ENCODE results near the gene PPHLN1. TPM values are rescaled to one million over a fixed set of nuclear protein-coding genes. Genes with fewer than 3 reads are reported as not detected.

PPHLN1 gene
- total RNA-seq, 4 donors from 2014 or later: 32.7 to 52.3 (median 43.5) TPM

DNA sequence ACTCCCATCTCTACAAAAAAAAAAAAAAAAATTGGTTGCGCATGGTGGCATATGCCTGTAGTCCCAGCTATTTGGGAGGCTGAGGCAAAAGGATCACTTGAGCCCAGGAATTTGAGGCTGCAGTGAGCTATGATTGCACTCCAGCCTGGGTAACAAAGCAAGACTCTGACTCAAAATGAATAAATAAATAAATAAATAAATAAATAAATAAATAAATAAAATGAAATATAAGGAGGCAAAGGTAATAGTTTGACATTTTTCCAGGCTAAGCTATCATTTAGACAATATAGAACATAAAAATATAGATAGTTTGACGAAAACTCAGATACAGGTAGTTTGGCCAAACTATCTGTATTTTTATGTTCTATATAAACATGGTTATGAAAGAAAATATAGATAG, 40.5 kb upstream of the PPHLN1 start:
- intact Hi-C loops (cut with DNase I; ENCODE audit: low total_unique reads) (no loop called here), in situ Hi-C loops (cut with MboI; ENCODE audit: low sequenced_read_pairs in 4 of 4) (no loop called here)
- TF ChIP-seq, protein P1, sequence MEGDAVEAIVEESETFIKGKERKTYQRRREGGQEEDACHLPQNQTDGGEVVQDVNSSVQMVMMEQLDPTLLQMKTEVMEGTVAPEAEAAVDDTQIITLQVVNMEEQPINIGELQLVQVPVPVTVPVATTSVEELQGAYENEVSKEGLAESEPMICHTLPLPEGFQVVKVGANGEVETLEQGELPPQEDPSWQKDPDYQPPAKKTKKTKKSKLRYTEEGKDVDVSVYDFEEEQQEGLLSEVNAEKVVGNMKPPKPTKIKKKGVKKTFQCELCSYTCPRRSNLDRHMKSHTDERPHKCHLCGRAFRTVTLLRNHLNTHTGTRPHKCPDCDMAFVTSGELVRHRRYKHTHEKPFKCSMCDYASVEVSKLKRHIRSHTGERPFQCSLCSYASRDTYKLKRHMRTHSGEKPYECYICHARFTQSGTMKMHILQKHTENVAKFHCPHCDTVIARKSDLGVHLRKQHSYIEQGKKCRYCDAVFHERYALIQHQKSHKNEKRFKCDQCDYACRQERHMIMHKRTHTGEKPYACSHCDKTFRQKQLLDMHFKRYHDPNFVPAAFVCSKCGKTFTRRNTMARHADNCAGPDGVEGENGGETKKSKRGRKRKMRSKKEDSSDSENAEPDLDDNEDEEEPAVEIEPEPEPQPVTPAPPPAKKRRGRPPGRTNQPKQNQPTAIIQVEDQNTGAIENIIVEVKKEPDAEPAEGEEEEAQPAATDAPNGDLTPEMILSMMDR (IDR thresholded peaks at IDR 0.05 in 4 of 5, conservative IDR thresholded peaks at IDR 0.05 in 1 of 5): no peak
- no peak for TF ChIP-seq POLR2A (IDR thresholded peaks at IDR 0.05)
- H3K9me3 ChIP-seq: no peaks in the 10 kb centered on the region
- DNase-seq (no peak), ATAC-seq (no peak)
- no peaks in the 10 kb centered on the region for H3K4me1 ChIP-seq
- H3K4me3 ChIP-seq: no peak overlapping the region
- no peaks in the 10 kb centered on the region for H3K27me3 ChIP-seq
- H3K27ac ChIP-seq: no peak overlapping the region
- no peaks in the 10 kb centered on the region for H3K36me3 ChIP-seq

DNA sequence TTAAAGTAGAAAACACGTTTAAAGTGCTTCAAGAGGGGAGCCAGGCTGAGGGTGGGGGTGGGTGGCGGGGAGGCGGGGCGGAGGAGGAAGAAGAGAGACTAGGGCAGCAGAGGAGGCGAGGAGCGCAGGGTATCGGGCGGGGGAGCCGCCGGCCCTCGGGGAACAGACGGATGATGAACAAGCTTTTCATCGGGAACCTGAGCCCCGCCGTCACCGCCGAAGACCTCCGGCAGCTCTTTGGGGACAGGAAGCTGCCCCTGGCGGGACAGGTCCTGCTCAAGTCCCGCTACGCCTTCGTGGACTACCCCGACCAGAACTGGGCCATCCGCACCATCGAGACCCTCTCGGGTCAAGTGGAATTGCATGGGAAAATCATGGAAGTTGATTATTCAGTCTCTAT, 39.2 kb upstream of the PPHLN1 start:
- TF ChIP-seq, protein P1 (IDR thresholded peaks at IDR 0.05 in 4 of 5, conservative IDR thresholded peaks at IDR 0.05 in 1 of 5): no peak
- no peak for TF ChIP-seq POLR2A (IDR thresholded peaks at IDR 0.05)
- DNase-seq: no peak
- intact Hi-C loops (cut with DNase I; ENCODE audit: low total_unique reads) (no loop called here), in situ Hi-C loops (cut with MboI; ENCODE audit: low sequenced_read_pairs in 4 of 4) (no loop called here)
- H3K36me3 ChIP-seq: no peaks in the 10 kb centered on the region
- no peak for ATAC-seq
- no peaks in the 10 kb centered on the region for H3K9me3 ChIP-seq
- no peaks in the 10 kb centered on the region for H3K4me1 ChIP-seq
- no peak overlapping the region for H3K27ac ChIP-seq
- no peak overlapping the region for H3K4me3 ChIP-seq
- H3K27me3 ChIP-seq: no peaks in the 10 kb centered on the region

DNA sequence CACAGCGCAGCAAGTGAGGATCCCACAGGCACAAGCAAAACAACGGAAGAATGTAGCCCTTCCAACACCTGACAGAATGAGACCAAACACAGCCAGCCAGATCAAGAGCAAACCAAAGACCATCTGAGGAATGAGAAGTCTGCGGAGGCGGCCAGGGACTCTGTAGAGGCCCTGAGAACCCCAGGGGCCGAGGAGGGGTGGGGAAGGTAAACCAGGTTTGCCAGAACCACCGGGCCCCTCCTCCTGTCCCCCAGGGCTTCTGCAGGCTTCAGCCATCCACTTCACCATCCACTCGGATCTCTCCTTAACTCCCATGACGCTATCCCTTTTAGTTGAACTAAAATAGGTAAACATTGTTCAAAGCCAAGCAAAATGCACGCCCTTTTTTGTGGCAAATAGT, 37.4 kb upstream of the PPHLN1 start:
- DNase-seq: no peak

DNA sequence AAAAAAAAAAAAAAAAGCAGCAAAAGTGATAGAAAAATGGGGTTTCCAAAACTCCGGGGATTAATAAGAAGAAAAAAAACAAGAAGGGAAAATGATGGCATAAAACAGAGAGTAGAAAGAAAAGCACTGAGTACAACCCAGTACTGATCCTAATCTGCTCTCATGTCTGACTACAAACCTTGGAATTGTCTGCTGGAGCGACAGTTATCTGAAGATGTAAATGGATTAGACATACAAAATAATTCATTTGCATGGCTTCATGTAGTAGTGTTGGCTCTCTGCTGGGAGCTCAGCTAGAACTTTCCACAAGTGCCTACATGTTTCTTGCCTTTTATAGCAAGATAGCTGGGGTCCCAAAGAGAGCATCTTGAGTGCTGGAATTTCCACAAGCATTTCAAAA, 34.3 kb upstream of the PPHLN1 start:
- intact Hi-C loops (cut with DNase I; ENCODE audit: low total_unique reads): no loop called here

More for the DNA sequence above, 37.4 kb upstream of the PPHLN1 start:
- Histone ChIP-seq H3K4me3 (no peak overlapping the region), H3K36me3 (no peaks in the 10 kb centered on the region), H3K27ac (no peak overlapping the region), H3K4me1 (no peaks in the 10 kb centered on the region), H3K27me3 (no peaks in the 10 kb centered on the region), H3K9me3 (no peaks in the 10 kb centered on the region)
- TF ChIP-seq, protein P1 (IDR thresholded peaks at IDR 0.05 in 4 of 5, conservative IDR thresholded peaks at IDR 0.05 in 1 of 5): no peak
- TF ChIP-seq POLR2A (IDR thresholded peaks at IDR 0.05): no peak
- no peak for ATAC-seq
- in situ Hi-C loops (cut with MboI; ENCODE audit: low sequenced_read_pairs in 4 of 4): no loop called here
- intact Hi-C loops (cut with DNase I; ENCODE audit: low total_unique reads): no loop called here

More for the DNA sequence above, 34.3 kb upstream of the PPHLN1 start:
- Histone ChIP-seq H3K9me3 (no peaks in the 10 kb centered on the region), H3K27ac (no peak overlapping the region), H3K27me3 (no peaks in the 10 kb centered on the region), H3K4me3 (no peak overlapping the region), H3K36me3 (no peaks in the 10 kb centered on the region), H3K4me1 (no peaks in the 10 kb centered on the region)
- no peak for DNase-seq
- no peak for TF ChIP-seq POLR2A (IDR thresholded peaks at IDR 0.05)
- TF ChIP-seq, protein P1 (IDR thresholded peaks at IDR 0.05 in 4 of 5, conservative IDR thresholded peaks at IDR 0.05 in 1 of 5): no peak
- in situ Hi-C loops (cut with MboI; ENCODE audit: low sequenced_read_pairs in 4 of 4): no loop called here
- ATAC-seq: no peak

Data from gastrocnemius medialis (tissue), 4 donors.